ENCODE data around the gene MKRN2.
"Not testable (repeated sequence)": the region's sequence is repeated elsewhere in the genome, so short reads cannot be mapped to it uniquely, and the experiment has no call there.

MKRN2 gene

DNA sequence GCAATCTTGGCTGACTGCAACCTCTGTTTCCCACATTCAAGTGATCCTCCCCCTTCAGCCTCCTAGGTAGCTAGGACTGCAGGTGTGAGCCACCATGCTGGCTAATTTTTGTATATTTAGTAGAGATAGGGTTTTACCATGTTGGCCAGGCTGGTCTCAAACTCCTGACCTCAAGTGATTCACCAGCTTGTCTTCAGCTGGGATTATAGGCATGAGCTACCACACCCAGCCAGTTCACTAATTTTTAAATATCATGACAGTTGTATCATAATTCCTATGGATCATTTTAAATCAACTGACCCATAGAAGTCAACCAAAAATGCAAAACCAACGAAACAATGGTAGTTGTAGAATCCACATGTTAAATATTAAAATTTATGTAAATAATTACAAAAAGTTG, 71.9 kb downstream of the MKRN2 start:
- TF ChIP-seq, protein P1, sequence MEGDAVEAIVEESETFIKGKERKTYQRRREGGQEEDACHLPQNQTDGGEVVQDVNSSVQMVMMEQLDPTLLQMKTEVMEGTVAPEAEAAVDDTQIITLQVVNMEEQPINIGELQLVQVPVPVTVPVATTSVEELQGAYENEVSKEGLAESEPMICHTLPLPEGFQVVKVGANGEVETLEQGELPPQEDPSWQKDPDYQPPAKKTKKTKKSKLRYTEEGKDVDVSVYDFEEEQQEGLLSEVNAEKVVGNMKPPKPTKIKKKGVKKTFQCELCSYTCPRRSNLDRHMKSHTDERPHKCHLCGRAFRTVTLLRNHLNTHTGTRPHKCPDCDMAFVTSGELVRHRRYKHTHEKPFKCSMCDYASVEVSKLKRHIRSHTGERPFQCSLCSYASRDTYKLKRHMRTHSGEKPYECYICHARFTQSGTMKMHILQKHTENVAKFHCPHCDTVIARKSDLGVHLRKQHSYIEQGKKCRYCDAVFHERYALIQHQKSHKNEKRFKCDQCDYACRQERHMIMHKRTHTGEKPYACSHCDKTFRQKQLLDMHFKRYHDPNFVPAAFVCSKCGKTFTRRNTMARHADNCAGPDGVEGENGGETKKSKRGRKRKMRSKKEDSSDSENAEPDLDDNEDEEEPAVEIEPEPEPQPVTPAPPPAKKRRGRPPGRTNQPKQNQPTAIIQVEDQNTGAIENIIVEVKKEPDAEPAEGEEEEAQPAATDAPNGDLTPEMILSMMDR (IDR thresholded peaks at IDR 0.05; ENCODE audit: extremely low read depth, missing control alignments): no peak

DNA sequence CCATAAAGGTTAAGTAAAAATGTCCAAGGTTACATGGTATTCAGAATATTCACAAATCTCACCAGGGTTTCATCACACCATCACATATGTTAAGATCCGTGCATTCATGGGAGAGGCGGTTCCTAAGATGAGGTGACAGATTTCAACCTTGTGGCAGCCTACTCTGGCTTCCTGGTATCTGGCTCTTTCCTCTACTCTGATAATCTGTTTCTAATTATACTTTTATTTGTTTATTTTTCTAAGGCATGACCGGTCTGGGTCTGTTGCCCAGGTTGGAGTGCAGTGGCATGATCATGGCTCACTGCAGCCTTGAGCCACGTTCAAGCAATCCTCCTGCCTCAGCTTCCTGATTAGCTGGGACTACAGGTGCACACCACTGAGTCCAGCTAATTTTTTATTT, 72.7 kb downstream of the MKRN2 start:
- DNase-seq (ENCODE audit: low spot score): no peak

More for the DNA sequence above, 71.9 kb downstream of the MKRN2 start:
- no peak for DNase-seq (ENCODE audit: low spot score)

DNA sequence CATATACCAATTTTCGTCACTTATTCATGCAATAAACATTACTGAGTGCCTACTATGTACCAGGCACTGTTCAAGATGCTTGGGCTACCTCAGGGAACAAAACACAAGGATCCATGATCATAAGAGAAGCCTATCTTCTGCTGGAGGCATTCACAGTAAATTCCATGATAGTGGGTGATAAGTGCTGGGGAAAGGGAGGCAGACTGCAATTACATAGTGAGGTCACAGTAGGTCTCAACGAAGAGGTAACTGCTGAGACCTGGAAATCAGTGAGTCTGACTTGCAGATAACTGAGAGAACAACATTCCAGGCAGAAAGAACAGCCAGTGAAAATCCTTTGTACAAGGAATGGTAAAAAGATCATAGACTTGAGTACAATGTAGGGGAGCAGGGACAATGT, 73.4 kb downstream of the MKRN2 start:
- DNase-seq (ENCODE audit: low spot score): no peak

More for the DNA sequence above, 72.7 kb downstream of the MKRN2 start:
- TF ChIP-seq, protein P1 (IDR thresholded peaks at IDR 0.05; ENCODE audit: extremely low read depth, missing control alignments): no peak

DNA sequence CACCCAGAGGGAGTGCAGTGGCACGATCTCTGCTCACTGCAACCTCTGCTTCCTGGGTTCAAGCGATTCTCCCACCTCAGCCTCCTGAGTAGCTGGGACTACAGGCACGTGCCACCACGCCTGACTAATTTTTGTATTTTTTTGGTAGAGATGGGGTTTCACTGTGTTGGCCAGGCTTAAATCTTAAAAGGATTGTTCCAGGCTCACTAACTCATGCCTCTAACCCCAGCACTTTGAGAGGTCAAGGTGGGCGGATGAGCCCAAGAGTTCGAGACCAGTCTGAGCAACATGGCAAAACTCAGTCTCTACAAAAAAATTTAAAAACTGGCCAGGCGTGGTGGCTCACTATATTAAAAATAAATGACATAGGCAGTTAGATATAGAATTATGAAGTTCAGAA, 74.0 kb downstream of the MKRN2 start:
- not testable (repeated sequence) for DNase-seq (ENCODE audit: low spot score)

More for the DNA sequence above, 73.4 kb downstream of the MKRN2 start:
- TF ChIP-seq, protein P1 (IDR thresholded peaks at IDR 0.05; ENCODE audit: extremely low read depth, missing control alignments): no peak

DNA sequence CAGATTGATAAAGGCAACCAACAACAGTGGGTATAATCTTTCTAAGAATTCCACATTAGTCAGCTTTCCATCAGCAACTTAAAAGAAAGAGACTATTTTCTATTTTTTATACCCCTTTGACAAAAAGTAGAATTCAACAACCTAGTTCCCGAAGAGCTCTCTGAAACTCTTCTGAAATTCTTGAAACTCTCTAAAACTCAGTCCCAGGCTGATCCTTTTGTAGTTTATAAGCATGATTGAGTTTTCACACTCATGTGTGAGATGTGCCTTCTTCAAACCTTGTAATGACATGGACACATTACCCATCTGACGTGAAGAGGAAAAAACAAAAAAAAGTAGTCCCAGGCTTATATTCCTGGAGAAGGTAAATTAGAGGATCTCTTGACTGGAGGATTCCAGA, 75.6 kb downstream of the MKRN2 start:
- DNase-seq (ENCODE audit: low spot score): no peak
- TF ChIP-seq, protein P1 (IDR thresholded peaks at IDR 0.05; ENCODE audit: extremely low read depth, missing control alignments): no peak

DNA sequence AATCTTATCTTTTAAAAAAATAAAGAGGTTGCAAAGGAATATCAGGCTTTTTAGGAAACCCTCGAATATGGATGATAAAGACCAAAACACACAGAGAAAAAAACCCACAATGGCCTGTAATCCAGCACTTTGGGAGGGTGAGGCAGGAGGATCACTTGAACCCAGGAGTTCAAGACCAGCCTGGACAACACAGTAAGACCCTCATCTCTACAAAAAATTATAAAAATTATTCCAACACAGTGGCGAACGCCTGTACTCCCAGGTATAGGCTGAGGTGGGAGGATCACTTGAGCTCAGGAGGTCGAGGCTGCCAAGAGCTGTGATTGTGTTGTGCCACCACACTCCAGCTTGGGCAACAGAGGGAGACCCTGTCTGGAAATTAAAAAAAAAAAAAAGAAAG, 76.2 kb downstream of the MKRN2 start:
- TF ChIP-seq, protein P1 (IDR thresholded peaks at IDR 0.05; ENCODE audit: extremely low read depth, missing control alignments): no peak
- DNase-seq (ENCODE audit: low spot score): no peak

All from GM20000 (cell line).